NCI-H460 (cell line): ENCODE data around the gene KIAA0825. TPM values are rescaled to one million over a fixed set of nuclear protein-coding genes. Genes with fewer than 3 reads are reported as not detected.

Experiments
- DNase-seq: peaks from one replicate; pipeline ENCODE4 v3.0.0-alpha.2; 2016; ENCODE audit warnings: low read depth; ENCODE audit errors: extremely low read depth
- total RNA-seq: library from RNA; depleted of rRNA; stranded (reverse); fragments of >200 nt; shearing (Covaris generic); gene quantifications from 2 replicates; pipeline ENCODE4 v1.2.3, GENCODE V29; 2014

KIAA0825 gene
- total RNA-seq, 1 experiment from 2014 or later = 13.2 TPM

DNA sequence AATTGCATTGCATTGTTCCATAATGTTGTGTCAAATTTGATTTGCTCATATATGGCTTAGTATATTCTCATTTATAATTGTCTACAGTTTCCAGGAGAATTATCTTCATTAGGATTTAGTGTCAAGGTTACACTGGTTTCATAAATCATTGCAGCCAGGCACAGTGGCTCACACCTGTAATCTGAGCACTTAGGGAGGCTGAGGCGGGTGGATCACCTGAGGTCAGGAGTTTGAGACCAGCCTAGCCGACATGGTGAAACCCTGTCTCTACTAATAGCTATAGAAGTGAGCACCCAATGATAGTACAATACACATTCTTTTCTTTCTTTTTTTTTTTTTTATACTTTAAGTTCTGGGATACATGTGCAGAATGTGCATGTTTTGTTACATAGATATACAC, 282.5 kb downstream of the KIAA0825 start:
- DNase-seq = no peak

GRCh38 chr5:94329115-94329514, 289.3 kb downstream of the KIAA0825 start:
- DNase-seq = no peak

- DNase-seq = no peak
These were observed 291.8 kb downstream of the KIAA0825 start for GRCh38 chr5:94326586-94326985.

DNA sequence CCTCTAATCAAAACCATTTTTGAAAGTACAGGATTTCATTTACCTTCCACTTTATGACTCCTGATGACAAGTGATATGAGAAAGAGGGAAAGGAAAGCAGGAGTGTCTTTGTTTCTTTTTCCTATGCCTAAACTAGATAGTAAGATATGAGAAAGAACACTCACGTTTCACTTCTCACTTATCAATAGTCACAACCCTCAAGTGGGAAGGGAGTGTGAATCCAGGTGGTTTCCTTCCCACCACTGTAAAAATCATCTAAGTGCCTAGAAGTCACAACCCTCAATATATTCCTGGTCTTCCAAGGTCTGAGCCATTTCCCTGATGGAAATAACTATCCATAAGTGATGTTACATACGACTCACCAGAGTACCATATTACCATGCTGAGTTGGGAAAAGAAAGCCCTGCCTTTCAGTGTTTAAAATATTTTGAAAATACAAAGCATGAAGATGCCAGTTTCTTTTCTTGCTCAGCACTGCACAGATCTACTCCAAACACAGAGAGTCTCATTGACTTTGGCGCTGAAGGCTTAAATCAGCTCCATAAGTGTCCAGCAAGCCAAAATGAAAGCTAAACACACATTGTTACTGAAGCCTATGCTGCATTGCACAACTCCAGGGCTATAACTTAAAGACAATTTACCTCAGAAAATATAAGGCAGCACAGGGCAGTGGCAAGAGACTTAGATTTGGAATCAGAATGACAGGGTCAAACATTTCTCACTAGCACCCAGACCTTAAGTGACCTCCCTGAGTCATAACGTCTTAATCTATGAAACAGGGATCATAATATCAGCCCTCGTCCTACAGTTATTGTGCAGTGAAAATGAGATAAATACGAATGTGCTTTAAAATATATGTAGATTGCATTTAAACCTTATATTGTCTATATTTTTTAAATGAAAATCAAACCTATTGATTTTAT, 301.2 kb downstream of the KIAA0825 start:
- DNase-seq = no peak

- no peak for DNase-seq
These were observed 303.8 kb downstream of the KIAA0825 start for GRCh38 chr5:94314460-94315131.

DNA sequence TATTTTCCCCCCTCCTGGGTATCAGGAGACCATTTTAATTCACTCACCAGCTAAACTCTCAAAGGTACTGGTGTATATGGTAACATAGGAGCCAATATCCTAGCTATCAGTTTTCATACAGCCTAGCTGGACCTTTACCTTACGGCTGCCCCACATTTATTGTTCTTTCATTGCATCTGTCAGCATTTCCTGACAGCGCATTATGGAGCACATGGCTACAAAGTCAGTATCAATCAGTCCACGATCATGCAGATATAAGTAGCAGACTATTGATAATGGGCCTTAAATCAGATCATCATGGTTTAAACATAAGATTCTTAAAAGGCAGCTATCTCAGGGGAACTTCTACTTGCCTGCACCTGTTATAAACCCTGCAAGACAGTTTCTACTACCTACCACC, 304.7 kb downstream of the KIAA0825 start:
- DNase-seq = no peak

DNA sequence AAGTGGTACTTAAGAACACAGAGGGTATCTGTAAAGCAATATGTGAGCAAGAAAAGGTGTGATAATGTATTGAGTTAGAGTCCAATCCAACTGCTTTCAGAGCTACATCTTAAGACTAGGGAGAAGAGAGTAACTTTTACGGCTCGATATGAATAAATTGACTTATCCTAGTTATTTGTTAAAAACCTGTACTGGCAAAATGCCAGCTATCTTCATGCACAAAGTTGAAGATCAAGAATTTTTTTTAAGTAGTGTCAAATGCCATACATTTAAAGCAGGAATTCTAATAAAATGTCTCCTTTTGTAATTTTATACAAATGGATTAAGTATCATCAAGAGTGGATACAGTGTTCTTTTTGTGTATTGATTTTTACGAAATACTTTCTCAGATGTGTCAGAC, 305.2 kb downstream of the KIAA0825 start:
- no peak for DNase-seq

GRCh38 chr5:94312298-94312697, 306.1 kb downstream of the KIAA0825 start:
- DNase-seq = no peak

GRCh38 chr5:94310833-94311232, 307.6 kb downstream of the KIAA0825 start:
- no peak for DNase-seq

DNA sequence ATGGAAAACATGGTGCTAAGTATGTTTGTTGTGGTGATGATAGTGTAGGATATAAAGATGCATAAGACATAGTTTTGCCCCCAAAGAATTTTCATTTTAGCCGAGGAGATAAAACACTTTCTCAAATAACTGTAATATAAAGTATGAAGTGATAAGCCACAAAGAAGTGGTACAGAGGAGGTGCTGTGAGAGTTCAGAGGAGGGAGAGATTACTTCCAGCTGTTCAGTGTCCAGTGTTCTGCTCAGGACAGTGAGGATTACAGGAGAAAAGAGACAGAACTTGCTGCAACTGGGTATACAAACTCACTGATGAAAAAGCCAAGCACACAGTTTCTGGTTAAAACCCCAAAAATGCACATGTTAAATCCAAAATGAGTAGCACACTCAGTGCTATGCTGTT, 309.3 kb downstream of the KIAA0825 start:
- no peak for DNase-seq

- no peak for DNase-seq
These were observed 310.0 kb downstream of the KIAA0825 start for GRCh38 chr5:94308442-94308841.

GRCh38 chr5:94304146-94304545, 314.3 kb downstream of the KIAA0825 start:
- no peak for DNase-seq

DNA sequence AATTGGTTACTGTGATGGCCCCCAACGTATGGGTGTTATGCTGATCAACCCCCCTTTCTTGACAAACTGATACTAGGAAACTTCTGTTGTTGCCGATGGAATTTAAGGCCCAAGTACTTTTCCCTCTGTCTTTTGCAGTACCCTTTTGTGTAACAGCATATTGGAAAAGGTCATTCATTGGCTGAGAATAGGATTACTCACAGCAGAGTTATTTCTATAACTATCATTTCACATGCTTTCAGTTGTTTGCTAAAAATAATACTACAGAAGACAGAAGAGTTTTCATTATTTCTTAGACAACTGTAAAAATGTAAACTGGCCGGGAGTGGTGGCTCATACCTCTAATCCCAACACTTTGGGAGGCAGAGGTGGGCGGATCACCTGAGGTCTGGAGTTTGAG, 329.5 kb downstream of the KIAA0825 start:
- no peak for DNase-seq

DNA sequence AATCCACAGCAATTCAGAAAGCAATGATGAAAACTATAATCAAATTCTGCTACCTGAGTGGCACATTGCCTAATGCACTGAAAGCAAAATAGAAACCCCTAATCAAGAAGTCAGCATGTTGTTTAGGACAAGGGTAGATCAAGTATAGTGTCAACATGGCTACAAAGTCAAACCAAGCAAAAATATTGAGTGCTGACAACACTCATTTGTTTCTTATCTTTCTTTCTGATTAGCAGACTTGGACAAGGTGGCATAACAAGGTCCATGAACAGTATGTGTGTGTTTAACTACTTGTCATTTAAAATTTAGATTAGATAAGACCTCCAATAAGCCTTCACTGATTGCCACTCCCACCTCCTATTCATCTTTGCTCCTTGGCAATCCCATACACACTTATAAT, 332.4 kb downstream of the KIAA0825 start:
- no peak for DNase-seq

DNA sequence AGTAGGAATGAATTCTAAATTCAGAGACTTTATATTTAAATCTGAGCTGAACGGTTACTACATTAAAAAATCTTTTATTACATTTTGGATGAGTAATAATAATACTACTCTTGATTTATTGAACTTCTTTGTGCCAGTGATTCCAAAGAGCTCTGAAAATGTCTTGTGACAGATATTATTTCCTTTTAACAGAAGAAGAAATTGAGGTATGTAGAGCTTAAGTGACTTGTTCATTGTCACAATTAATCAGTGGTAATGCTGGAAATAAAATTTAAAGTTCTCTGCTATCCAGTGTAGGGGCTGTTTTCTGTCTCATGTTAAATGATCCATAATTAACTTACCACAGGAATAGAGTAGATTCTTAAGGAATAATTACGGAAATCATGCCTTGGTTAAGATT, 335.3 kb downstream of the KIAA0825 start:
- no peak for DNase-seq

DNA sequence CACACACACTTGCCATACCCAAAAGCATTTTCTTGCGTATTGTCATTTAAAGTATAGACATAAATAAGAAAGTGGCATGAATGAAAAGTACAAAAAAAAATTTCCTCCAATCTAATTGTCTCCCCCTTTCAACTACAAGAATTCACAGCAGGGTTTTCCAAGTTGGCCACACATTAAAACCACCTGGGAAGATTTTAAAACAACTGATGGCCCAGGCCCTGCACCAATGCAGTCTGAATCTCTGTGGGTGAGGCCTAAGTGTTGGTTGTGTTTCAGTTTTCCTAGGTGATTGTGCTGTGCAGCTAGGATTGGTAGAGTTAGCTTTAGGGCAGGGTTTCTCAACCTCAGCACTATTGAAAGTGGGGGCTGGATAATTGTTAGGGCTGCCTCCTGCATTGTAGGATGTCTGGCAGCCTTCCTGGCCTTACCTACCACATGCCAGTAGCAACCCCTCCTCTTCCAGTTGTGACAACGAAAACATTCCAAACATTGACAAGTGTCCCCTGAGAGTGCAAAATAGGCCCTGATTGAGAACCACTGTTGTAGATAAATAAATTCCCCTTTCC, 337.1 kb downstream of the KIAA0825 start:
- no peak for DNase-seq

- DNase-seq = no peak
These were observed 341.7 kb downstream of the KIAA0825 start for GRCh38 chr5:94276751-94277150.

GRCh38 chr5:94276048-94276447, 342.4 kb downstream of the KIAA0825 start:
- no peak for DNase-seq

DNA sequence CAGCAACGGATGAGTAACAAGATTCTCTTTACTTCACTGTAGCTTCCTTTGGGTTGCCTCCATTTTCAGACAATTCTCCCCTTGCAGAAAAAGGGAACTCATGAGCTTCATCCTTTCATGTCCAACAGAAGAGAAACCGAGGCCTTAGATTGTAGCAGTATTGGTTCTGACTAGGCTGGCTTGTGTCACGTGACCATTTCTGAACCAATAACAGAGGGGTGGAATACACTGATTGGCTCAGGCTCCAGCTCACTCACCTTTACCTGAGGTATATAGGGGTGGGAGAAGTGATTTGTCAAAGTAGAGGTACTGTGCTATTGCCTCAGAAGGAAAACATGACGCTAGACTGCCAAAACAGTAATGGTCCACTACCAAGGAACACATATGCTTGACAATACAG, 343.7 kb downstream of the KIAA0825 start:
- no peak for DNase-seq

- DNase-seq = no peak
These were observed 350.2 kb downstream of the KIAA0825 start for GRCh38 chr5:94268226-94268625.

GRCh38 chr5:94267350-94267899, 351.0 kb downstream of the KIAA0825 start:
- DNase-seq = no peak
